Measurements from ENCODE around the gene FBXL4. TPM values are rescaled to one million over a fixed set of nuclear protein-coding genes. Genes with fewer than 3 reads are reported as not detected.

FBXL4 gene
- total and polyA plus RNA-seq, 2 experiments from 2014 or later: 10.8 to 31.0 TPM

DNA sequence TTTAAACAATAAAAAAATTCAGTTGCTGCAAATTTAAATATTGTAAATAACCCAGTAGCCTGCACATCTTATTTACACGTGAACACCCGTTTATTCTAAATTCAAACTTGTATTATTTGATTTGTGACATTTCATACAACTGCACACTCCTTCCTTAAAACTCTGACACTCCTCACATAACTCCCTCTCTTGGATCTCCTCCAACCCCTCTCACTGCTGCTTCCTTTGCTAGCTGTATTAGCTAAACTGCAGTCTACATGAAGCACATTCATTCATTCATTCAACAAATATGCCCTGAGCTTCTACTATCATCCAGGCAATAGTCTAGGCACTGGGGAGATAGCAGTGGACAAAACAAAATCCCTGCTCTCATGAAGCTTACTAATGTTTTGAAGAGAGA is 47.0 kb downstream of the FBXL4 start:
- H3K9me3 ChIP-seq (ENCODE audit: low read depth): no peaks in the 10 kb centered on the region
- H3K4me1 ChIP-seq (ENCODE audit: insufficient read depth): no peaks in the 10 kb centered on the region
- no peaks in the 10 kb centered on the region for H3K9me2 ChIP-seq (replicated peaks; ENCODE audit: insufficient read depth)
- H2AFZ ChIP-seq: no peak overlapping the region
- DNase-seq (ENCODE audit: low spot score): no peak
- H3K27ac ChIP-seq: no peak overlapping the region
- H3K27me3 ChIP-seq: no peaks in the 10 kb centered on the region
- H3K36me3 ChIP-seq (replicated peaks; ENCODE audit: insufficient read depth, low read depth): peaks cover 9% of the 10 kb centered on the region
- H3K79me2 ChIP-seq: no peaks in the 10 kb centered on the region
- TF ChIP-seq EZH2 (IDR thresholded peaks at IDR 0.05; ENCODE audit: borderline replicate concordance) (no peak), EZH2phosphoT487 (IDR thresholded peaks at IDR 0.05; ENCODE audit: low read depth, severe bottlenecking, unreplicated experiment) (no peak)
- TF ChIP-seq, protein P1, sequence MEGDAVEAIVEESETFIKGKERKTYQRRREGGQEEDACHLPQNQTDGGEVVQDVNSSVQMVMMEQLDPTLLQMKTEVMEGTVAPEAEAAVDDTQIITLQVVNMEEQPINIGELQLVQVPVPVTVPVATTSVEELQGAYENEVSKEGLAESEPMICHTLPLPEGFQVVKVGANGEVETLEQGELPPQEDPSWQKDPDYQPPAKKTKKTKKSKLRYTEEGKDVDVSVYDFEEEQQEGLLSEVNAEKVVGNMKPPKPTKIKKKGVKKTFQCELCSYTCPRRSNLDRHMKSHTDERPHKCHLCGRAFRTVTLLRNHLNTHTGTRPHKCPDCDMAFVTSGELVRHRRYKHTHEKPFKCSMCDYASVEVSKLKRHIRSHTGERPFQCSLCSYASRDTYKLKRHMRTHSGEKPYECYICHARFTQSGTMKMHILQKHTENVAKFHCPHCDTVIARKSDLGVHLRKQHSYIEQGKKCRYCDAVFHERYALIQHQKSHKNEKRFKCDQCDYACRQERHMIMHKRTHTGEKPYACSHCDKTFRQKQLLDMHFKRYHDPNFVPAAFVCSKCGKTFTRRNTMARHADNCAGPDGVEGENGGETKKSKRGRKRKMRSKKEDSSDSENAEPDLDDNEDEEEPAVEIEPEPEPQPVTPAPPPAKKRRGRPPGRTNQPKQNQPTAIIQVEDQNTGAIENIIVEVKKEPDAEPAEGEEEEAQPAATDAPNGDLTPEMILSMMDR (IDR thresholded peaks at IDR 0.05; ENCODE audit: poor library complexity): no peak
- H4K20me1 ChIP-seq (ENCODE audit: insufficient read depth, poor library complexity, severe bottlenecking): peaks cover 3% of the 10 kb centered on the region
- no peak overlapping the region for H3K4me2 ChIP-seq
- 85% methylated on average over 2 of the region's 2 CpGs for WGBS (ENCODE audit: low lambda C conversion rate, missing lambda C conversion rate)
- no peak overlapping the region for H3K4me3 ChIP-seq

DNA sequence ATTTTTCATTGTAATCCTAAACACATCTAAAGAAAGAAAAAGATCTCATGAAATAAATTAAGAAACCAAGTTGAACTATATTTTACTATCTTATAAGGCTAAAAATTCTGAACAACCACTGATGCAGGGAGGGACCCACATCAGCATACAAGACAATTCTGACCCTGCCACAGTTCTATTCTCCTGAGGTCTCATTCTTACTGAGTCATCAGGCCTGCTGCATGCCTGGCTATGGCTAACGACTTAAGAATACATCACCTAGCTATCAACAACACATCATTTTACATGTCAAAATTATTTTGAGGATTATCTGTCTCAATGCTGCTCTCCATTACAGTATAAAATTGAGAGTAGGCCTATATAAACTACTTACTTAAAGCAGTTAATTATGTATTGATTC is 52.9 kb downstream of the FBXL4 start:
- Histone ChIP-seq H3K79me2 (no peaks in the 10 kb centered on the region), H2AFZ (no peak overlapping the region), H3K36me3 (replicated peaks; ENCODE audit: insufficient read depth, low read depth) (peaks cover 9% of the 10 kb centered on the region), H3K4me3 (no peak overlapping the region), H4K20me1 (ENCODE audit: insufficient read depth, poor library complexity, severe bottlenecking) (peaks cover 3% of the 10 kb centered on the region), H3K4me1 (ENCODE audit: insufficient read depth) (no peaks in the 10 kb centered on the region), H3K27me3 (no peaks in the 10 kb centered on the region), H3K27ac (no peak overlapping the region), H3K9me3 (ENCODE audit: low read depth) (no peaks in the 10 kb centered on the region), H3K9me2 (replicated peaks; ENCODE audit: insufficient read depth) (no peaks in the 10 kb centered on the region), H3K4me2 (no peak overlapping the region)
- no peak for TF ChIP-seq EZH2 (IDR thresholded peaks at IDR 0.05; ENCODE audit: borderline replicate concordance)
- TF ChIP-seq, protein P1 (IDR thresholded peaks at IDR 0.05; ENCODE audit: poor library complexity): no peak
- no peak for TF ChIP-seq EZH2phosphoT487 (IDR thresholded peaks at IDR 0.05; ENCODE audit: low read depth, severe bottlenecking, unreplicated experiment)
- no peak for DNase-seq (ENCODE audit: low spot score)
- 65% methylated on average over 1 of the region's 1 CpG for WGBS (ENCODE audit: low lambda C conversion rate, missing lambda C conversion rate)

DNA sequence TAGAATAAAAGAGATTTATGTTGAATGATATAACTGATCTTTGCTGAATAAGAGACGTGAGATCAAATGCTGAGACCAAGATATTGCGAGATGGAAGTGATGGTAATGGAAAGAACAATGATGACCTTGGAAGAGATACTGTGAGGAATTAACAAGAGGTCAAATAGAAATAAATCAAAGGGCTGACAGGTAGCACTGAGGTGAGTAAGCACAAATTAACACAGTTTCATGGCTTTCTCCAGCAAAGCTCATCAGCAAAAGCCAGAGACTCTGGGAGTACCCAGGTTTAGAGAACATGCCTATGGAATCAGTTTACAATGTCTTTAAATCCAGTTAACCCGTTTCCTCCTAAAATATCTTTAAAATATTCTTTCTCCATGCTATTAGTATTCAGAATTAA is 60.1 kb downstream of the FBXL4 start:
- Histone ChIP-seq H2AFZ (no peak overlapping the region), H3K27me3 (no peaks in the 10 kb centered on the region), H3K4me3 (no peak overlapping the region), H3K27ac (no peak overlapping the region), H3K9me2 (replicated peaks; ENCODE audit: insufficient read depth) (no peaks in the 10 kb centered on the region), H3K4me1 (ENCODE audit: insufficient read depth) (no peaks in the 10 kb centered on the region), H3K9me3 (ENCODE audit: low read depth) (no peaks in the 10 kb centered on the region), H3K4me2 (no peak overlapping the region), H3K36me3 (replicated peaks; ENCODE audit: insufficient read depth, low read depth) (no peaks in the 10 kb centered on the region), H3K79me2 (no peaks in the 10 kb centered on the region), H4K20me1 (ENCODE audit: insufficient read depth, poor library complexity, severe bottlenecking) (no peaks in the 10 kb centered on the region)
- no peak for DNase-seq (ENCODE audit: low spot score)
- 88% methylated on average over 3 of the region's 3 CpGs for WGBS (ENCODE audit: low lambda C conversion rate, missing lambda C conversion rate)
- TF ChIP-seq EZH2 (IDR thresholded peaks at IDR 0.05; ENCODE audit: borderline replicate concordance) (no peak), EZH2phosphoT487 (IDR thresholded peaks at IDR 0.05; ENCODE audit: low read depth, severe bottlenecking, unreplicated experiment) (no peak)
- TF ChIP-seq, protein P1 (IDR thresholded peaks at IDR 0.05; ENCODE audit: poor library complexity): no peak

DNA sequence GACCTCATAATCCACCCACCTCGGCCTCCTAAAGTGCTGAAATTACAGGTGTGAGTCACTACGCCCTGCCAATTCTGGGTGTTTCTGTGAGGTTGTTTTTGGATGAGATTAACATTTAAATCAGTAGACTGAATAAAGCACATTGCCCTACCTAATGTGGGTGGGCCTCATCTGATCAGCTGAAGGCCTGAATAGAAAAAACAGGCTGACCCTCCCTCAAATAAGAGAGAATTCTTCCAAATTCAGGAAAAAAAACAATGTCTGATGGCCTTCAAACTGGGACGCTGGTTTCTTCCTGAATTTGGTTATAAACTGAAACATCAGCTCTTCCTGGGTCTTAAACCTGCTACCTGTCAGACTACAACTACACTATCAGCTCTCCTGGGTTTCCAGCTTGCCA is 62.4 kb downstream of the FBXL4 start:
- DNase-seq (ENCODE audit: low spot score): no peak
- no peaks in the 10 kb centered on the region for H3K9me3 ChIP-seq (ENCODE audit: low read depth)
- H3K79me2 ChIP-seq: no peaks in the 10 kb centered on the region
- no peak overlapping the region for H3K27ac ChIP-seq
- H3K36me3 ChIP-seq (replicated peaks; ENCODE audit: insufficient read depth, low read depth): no peaks in the 10 kb centered on the region
- H3K27me3 ChIP-seq: no peaks in the 10 kb centered on the region
- H3K4me3 ChIP-seq: no peak overlapping the region
- H3K4me1 ChIP-seq (ENCODE audit: insufficient read depth): no peaks in the 10 kb centered on the region
- no peaks in the 10 kb centered on the region for H4K20me1 ChIP-seq (ENCODE audit: insufficient read depth, poor library complexity, severe bottlenecking)
- no peaks in the 10 kb centered on the region for H3K9me2 ChIP-seq (replicated peaks; ENCODE audit: insufficient read depth)
- H3K4me2 ChIP-seq: no peak overlapping the region
- no peak for TF ChIP-seq EZH2phosphoT487 (IDR thresholded peaks at IDR 0.05; ENCODE audit: low read depth, severe bottlenecking, unreplicated experiment)
- no peak for TF ChIP-seq EZH2 (IDR thresholded peaks at IDR 0.05; ENCODE audit: borderline replicate concordance)
- 83% methylated on average over 3 of the region's 3 CpGs for WGBS (ENCODE audit: low lambda C conversion rate, missing lambda C conversion rate)
- H2AFZ ChIP-seq: no peak overlapping the region

Measured in hepatocyte (in vitro differentiated cells).